Stimulated activated naive CD8-positive, alpha-beta T cell treated with anti-CD3 and anti-CD28 coated beads, Interleukin-15, amount 100 ng/mL, for 72 hours (primary cell): ENCODE data around the gene STRN3.
"Not testable (repeated sequence)": the region's sequence is repeated elsewhere in the genome, so short reads cannot be mapped to it uniquely, and the experiment has no call there.

Experiments
- ATAC-seq: fragments of 150-1000 bp; cut with Tn5 transposase; 2 replicates; pipeline ENCODE4 v1.10.0; 2021; ENCODE audit warnings: mild to moderate bottlenecking, moderate library complexity
- DNase-seq, 2 donors: peaks; one replicate each; pipeline ENCODE4 v3.0.0; 2021 to 2022
- H3K27ac Mint-ChIP-seq, 2 donors: one replicate each; pipeline ENCODE4 v1.8.0; 2022; ENCODE audit warnings: mild to moderate bottlenecking in 2 of 2, mixed read lengths in 2 of 2, moderate library complexity in 2 of 2
- H3K27me3 Mint-ChIP-seq: one replicate; pipeline ENCODE4 v1.8.0; 2022; ENCODE audit warnings: mixed read lengths
- H3K4me1 Mint-ChIP-seq: one replicate; pipeline ENCODE4 v1.8.0; 2022; ENCODE audit warnings: mild to moderate bottlenecking, mixed read lengths
- H3K4me3 Mint-ChIP-seq, 2 donors: one replicate each; pipeline ENCODE4 v1.8.0; 2022; ENCODE audit warnings: mild to moderate bottlenecking in 2 of 2, mixed read lengths in 2 of 2, moderate library complexity in 1 of 2
- H3K9me3 Mint-ChIP-seq, 2 donors: one replicate each; pipeline ENCODE4 v1.8.0; 2022; ENCODE audit warnings: mixed read lengths in 2 of 2

Gene STRN3

DNA sequence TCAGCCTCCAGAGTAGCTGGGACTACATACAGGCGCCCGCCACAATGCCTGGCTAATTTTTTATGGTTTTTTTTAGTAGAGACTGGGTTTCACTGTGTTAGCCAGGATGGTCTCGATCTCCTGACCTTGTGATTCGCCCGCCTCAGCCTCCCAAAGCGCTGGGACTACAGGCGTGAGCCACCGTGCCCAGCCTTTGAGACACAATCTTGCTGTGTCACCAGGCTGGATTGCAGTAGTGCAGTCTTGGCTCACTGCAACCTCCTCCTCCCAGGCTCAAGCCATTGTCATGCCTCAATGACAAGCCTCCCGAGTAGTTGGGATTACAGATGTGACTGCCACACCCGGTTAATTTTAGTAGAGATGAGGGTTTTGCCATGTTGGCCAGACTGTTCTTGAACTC lies 21.3 kb upstream of the STRN3 start:
- Mint-ChIP-seq H3K27me3 (no peaks in the 10 kb centered on the region), H3K27ac (no peak overlapping the region), H3K4me1 (peaks cover 9% of the 10 kb centered on the region), H3K9me3 (no peaks in the 10 kb centered on the region), H3K4me3 (no peak overlapping the region)
- DNase-seq, result no peak
- ATAC-seq, result no peak

DNA sequence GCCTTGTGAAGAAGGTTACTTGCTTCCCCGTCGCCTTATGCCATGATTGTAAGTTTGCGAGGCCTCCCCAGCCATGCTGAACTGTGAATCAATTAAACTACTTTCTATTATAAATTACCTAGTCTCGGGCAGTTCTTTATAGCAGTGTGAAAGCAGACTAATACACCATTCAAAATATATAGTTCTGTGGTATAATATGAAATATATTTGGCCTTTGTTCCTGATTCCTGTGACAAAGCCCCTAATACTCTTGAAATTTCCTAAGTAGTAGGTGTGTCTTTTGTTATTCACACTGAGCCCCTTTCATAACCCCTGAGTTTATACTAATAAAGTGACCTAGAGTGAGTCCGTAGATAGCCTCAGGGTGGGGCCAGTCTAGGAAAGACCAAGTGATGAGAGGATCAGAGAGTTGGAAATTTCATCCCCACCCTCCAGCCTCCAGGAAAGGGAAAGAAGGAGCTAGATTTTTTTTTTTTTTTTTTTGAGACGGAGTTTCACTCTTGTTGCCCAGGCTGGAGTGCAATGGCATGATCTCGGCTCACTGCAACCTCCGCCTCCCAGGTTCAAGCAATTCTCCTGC lies 19.4 kb upstream of the STRN3 start:
- Mint-ChIP-seq H3K9me3 (no peaks in the 10 kb centered on the region), H3K4me1 (peaks cover 9% of the 10 kb centered on the region), H3K27ac (no peak overlapping the region), H3K4me3 (no peak overlapping the region), H3K27me3 (no peaks in the 10 kb centered on the region)
- DNase-seq (no peak), ATAC-seq (no peak)

DNA sequence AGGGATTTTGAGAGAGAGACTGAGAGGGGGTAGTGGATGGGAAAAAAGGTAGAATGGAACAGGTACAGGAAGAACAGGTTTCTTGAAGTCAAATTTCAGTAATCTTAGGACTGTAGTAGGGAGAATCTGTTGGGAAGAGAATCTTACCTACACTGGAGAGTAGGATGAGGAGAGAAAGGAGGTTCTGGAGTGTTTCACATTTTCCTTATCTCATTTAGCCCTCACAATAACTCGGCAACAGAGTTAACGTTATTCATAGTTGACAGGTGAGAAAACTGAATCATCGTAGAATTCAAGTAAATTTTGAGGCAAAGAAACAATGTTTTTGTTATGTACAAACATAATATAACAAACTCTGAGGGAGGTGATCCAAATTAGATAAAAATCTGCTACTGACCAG lies 17.2 kb upstream of the STRN3 start:
- H3K9me3 Mint-ChIP-seq, result no peaks in the 10 kb centered on the region
- H3K27ac Mint-ChIP-seq, result no peak overlapping the region
- DNase-seq, result no peak
- ATAC-seq, result no peak
- H3K4me3 Mint-ChIP-seq, result no peak overlapping the region
- H3K4me1 Mint-ChIP-seq, result peaks cover 13% of the 10 kb centered on the region
- H3K27me3 Mint-ChIP-seq, result no peaks in the 10 kb centered on the region

DNA sequence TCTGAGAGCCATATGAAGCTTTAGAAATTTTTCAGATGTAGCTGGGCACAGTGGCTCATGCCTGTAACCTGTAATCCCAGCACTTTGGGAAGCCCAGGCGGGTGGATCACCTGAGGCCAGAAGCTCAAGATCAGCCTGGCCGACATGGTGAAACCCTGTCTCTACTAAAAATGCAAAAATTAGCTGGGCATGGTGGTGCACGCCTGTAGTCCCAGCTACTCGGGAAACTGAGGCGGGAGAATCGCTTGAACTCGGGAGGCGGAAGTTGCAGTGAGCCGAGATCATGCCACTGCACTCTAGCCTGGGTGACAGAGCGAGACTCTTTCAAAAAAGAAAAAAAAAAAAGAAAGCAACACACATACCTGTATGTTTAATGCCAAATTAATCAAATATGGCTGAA lies 16.7 kb upstream of the STRN3 start:
- H3K4me3 Mint-ChIP-seq, ATAC-seq, H3K9me3 Mint-ChIP-seq, H3K27ac Mint-ChIP-seq, DNase-seq, H3K27me3 Mint-ChIP-seq: not testable (repeated sequence)
- H3K4me1 Mint-ChIP-seq, result peaks cover 18% of the 10 kb centered on the region

DNA sequence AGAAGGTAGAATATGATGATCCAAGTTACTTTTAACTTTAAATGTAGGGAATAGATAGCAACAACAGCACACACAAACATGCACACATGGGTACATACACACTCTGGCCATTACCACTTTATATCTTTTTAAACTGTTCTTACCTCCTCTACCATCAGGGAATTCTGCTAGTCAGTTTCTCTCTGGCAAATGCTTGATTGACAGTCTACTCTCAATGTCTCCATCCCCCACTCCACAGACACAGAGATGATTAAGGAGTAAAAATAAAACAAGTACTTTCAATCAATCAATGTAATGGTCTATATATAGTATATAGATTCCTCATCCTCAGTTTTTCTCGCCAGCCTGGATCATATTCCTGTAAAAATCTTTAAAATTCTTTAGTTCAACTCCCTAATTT lies 16.1 kb upstream of the STRN3 start:
- Mint-ChIP-seq H3K4me1 (peaks cover 15% of the 10 kb centered on the region), H3K27me3 (no peaks in the 10 kb centered on the region), H3K27ac (no peak overlapping the region), H3K4me3 (no peak overlapping the region), H3K9me3 (no peaks in the 10 kb centered on the region)
- DNase-seq (no peak), ATAC-seq (no peak)

DNA sequence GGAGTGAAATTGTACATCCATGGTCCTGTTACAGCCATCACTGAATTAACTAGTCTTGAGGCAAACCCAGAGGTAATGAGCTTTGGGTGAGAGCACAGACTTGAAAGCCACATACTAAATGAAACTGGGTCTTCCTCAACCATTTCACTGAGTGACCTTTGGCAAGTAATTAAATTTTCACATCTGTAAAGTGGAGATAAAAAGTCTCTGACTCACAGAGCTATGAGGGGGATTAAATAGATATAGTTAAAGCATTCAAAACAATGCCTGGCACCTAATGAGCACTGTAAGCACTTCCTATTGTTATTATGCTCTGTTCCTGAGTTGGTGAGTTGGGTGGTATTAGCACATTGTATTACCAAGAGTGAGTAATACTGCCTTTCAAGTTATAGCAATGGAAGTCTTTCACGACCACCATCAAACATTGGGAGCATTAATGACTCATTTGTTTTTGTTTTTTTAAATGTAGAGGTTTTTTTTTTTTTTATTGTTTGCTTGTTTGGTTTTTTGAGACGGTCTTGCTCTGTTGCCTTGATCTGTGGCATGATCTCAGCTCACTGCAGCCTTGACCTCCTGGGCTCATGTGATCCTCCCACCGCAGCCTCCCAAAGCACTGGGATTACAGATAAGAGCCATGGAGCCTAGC lies 12.5 kb upstream of the STRN3 start:
- H3K4me1 Mint-ChIP-seq, result peaks cover 13% of the 10 kb centered on the region

DNA sequence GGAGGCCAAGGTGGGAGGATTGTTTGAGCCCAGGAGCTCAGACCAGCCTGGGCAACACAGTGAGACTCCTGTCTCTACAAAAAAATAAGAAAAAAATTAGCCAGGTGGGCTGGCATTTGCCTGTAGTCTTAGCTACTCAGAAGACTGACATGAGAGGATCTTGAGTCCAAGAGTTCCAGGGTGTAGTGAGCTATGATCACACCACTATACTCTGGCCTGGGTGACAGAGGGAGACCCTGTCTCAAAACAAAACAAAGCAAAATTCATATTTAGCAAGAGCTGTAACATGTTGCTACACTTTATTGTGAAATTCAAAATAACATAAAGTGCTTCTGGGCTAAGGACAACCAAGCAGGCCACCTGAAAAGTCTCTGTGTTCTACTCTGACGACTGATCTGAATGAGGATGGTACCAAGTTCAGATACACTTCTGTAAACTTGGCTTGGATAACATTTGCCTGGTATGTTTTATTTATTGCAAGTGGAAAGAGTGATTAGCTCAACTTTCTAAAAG lies 11.6 kb upstream of the STRN3 start:
- H3K9me3 Mint-ChIP-seq, result no peaks in the 10 kb centered on the region
- no peak overlapping the region for H3K27ac Mint-ChIP-seq

More for the DNA sequence above, 12.5 kb upstream of the STRN3 start:
- Mint-ChIP-seq H3K27ac (no peak overlapping the region), H3K9me3 (no peaks in the 10 kb centered on the region), H3K27me3 (no peaks in the 10 kb centered on the region), H3K4me3 (no peak overlapping the region)
- DNase-seq, result no peak
- ATAC-seq, result no peak

DNA sequence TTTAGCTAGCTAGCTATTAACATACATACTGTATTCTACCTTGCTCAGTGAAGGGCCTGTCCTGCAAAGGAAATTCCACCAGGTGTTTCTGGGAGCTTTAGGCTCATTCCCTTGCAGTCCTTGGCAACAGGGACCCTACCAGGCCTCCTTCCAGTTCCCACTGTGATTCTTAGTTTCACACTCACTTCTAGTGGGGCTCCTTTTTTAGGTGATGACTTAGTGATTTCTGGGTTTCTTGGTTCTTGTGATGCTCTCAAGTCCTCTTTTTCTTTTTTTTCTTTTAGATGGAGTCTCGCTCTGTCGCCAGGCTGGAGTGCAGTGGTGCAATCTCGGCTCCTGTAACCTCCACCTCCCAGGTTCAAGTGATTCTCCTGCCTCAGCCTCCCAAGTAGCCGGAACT lies 10.4 kb upstream of the STRN3 start:
- H3K4me1 Mint-ChIP-seq, result peaks cover 32% of the 10 kb centered on the region
- H3K4me3 Mint-ChIP-seq, result no peak overlapping the region
- H3K27me3 Mint-ChIP-seq, result no peaks in the 10 kb centered on the region
- H3K27ac Mint-ChIP-seq, result no peak overlapping the region
- DNase-seq (no peak), ATAC-seq (no peak)
- no peaks in the 10 kb centered on the region for H3K9me3 Mint-ChIP-seq

More for the DNA sequence above, 11.6 kb upstream of the STRN3 start:
- Mint-ChIP-seq H3K4me1 (peaks cover 22% of the 10 kb centered on the region), H3K4me3 (no peak overlapping the region), H3K27me3 (no peaks in the 10 kb centered on the region)
- no peak for ATAC-seq
- DNase-seq, result no peak

DNA sequence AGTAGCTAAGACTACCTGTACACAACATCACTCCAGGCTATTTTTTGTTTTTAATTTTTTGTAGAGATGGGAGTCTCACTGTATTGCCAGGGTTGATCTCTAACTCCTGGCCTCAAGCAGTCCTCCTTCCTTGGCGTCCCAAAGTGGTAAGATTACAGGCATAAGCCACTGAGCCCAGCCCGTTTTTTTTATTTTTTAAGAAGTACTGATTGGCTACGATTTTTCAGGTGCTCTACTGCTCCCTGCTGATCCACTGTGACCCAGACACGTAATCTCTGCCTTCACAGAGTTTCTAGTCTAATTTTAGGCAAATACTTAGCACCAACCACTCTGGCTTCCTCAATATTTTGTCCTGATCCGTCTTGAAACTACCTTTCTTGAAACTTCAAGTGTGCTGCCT lies 4.3 kb upstream of the STRN3 start:
- no peak for ATAC-seq
- H3K27ac Mint-ChIP-seq, result peak overlapping the region in 1 of 2 donors; percentile 91

DNA sequence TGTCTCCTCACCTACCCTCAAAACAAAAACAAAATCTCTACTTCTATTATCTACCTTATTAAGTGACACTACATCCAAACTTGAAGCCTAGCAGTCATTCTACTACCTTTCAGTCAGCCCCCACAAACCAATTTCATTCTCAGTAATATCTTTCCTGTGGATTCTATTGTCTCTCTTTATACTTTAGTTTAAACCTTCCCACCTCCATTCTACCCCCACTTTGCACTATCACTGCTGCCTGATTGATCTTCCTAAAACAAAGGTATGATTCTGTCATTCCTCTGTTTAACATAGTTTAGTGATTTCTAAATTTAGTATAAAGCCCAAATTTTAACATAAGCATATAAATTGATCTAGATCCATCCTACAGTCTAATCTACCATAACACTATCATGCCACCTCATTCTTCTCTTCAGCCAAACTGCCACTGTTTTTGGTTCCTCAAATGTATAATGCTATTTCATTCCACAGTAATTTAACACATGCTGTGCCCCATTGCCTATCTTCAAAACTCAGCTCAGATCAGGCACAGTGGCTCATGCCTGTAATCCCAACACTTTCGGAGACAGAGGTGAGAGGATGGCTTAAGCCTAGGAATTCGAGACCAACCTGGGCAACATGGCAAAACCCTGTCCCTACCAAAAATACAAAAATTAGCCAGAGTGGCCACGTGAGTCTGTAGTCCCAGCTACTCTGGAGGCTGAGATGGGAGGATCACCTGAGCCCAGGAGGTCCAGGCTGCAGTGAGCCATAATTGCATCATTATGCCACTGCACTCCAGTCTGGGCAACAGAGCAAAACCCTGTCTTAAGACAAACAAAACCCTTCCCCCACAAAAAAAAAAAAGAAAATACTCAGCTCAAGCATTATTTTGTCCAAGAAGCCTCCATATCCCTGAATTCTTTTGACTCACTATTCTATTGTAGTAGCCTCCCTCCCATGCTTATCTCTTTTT lies 3.1 kb upstream of the STRN3 start:
- ATAC-seq (no peak), DNase-seq (peak in 1 of 2 donors; percentile 23)
- Mint-ChIP-seq H3K27ac (peak overlapping the region in 1 of 2 donors; percentile 91), H3K27me3 (no peaks in the 10 kb centered on the region), H3K9me3 (no peaks in the 10 kb centered on the region), H3K4me3 (peak overlapping the region; percentile 56 to 57), H3K4me1 (peaks cover 78% of the 10 kb centered on the region)

More for the DNA sequence above, 4.3 kb upstream of the STRN3 start:
- Mint-ChIP-seq H3K27me3 (no peaks in the 10 kb centered on the region), H3K9me3 (no peaks in the 10 kb centered on the region), H3K4me1 (peaks cover 68% of the 10 kb centered on the region), H3K4me3 (no peak overlapping the region)
- no peak for DNase-seq

DNA sequence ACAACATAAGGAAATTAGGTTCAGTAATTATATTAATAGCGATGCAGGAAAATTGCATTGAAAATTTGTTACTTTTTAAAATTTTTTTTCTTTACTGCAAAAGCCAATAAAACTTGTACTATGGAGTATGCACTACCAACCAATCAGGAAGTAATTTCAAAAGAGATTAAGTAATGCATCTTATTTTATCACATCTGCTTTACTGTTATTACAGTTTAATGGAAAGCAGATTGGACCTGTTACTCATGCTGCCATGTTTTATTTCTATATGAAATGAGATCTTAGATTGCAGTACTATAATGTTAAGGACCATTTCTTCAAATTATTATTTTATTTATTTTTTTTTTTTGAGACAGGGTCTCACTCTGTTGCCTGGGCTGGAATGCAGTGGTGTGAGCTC lies 1.7 kb upstream of the STRN3 start:
- Mint-ChIP-seq H3K4me1 (peaks cover 77% of the 10 kb centered on the region), H3K4me3 (no peak overlapping the region), H3K27ac (no peak overlapping the region), H3K9me3 (no peaks in the 10 kb centered on the region), H3K27me3 (no peaks in the 10 kb centered on the region)
- ATAC-seq, result no peak
- DNase-seq, result no peak

DNA sequence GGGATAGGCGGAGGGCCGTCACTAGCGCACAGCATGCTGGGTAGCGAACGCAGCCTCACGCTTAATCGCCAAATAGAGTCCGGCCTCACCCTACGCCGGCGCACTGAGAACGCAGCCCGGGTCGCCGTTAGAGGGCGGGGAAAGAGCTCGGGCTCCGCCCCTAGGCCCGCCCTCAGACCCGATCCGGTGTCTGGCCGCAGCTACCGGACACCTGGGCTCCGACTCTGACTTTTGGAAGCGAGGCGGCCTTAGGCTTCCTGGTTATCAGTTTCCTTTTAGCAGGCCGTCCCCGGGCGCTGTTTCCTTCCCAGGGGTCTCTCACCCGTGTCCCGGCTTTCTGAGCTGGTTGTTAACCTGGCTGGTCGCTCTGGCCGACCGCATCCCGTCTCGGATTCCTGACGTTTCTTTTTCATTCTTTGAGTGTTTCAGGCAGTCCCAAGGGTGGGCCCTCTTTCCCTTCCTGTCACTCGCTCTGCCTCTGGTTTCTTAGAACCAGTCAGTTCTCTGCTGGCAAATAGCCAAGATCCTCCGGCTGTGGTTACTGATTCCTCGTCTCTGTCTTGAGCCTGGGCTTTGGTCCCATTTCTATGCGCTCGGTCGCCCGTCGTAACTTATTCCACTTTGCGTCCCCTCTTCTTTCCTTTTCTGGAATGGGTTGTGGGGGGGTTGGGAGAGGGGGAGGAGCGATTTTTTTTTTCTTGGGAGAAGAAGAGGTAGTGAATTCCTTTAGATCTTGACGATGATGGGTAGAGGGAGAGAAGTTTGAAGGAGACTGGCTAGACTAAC lies 464 bp upstream of the STRN3 start:
- Mint-ChIP-seq H3K27ac (peak overlapping the region; percentile 96 to 99), H3K4me3 (peak overlapping the region; percentile 96 to 99), H3K9me3 (no peaks in the 10 kb centered on the region), H3K27me3 (no peaks in the 10 kb centered on the region), H3K4me1 (peaks cover 70% of the 10 kb centered on the region)
- peak; percentile 89 to 92 for DNase-seq
- peak; percentile 94 for ATAC-seq

DNA sequence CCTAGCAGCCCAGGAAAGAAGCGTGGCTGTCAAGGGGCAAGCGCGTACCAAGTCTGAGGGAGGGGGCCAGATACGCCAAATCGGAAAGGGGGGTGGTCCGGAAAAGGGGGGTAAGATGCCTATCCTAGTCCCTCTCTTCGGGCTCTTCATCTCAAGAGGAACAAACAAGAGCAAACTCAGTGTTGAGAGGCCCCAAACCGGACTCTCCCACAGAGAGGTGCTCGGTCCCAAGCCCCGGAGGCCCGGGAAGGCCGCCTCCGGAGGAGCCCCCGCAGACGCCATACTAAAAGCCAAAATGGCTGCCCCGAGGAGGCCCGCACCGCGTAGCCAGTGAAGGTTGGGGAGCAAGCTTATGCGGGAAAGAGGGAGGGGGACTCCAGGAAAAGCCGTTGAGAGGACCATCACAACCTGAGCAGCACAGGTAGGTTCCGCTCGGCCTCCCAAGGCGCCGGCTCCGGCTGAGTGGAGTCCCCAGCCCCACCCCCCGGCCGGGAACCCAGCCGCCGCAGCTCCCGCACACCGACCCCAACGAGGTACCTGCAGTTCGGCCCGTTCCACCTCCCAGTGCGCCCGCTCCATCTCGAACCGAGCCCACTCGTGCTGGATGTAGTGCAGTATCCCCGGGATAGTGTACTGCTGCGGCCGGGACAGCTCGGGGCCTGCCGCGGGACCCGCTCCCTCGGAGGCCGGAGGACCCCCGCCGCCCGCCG lies 657 bp downstream of the STRN3 start, which contains the start of gene AP4S1:
Gene AP4S1 (plus strand): TSS at position 283 of the 710 bp plus-strand sequence. CDS start 40,548 bp downstream, outside the sequence.
- Mint-ChIP-seq H3K27ac (peak within 1 kb of the TSS; percentile 96 to 99), H3K9me3 (no peaks in the 10 kb centered on the region), H3K4me3 (peak within 1 kb of the TSS; percentile 96 to 99), H3K27me3 (no peaks in the 10 kb centered on the region), H3K4me1 (peaks cover 59% of the 10 kb centered on the region)
- DNase-seq, result peak; percentile 49 to 57
- ATAC-seq, result peak; percentile 27

DNA sequence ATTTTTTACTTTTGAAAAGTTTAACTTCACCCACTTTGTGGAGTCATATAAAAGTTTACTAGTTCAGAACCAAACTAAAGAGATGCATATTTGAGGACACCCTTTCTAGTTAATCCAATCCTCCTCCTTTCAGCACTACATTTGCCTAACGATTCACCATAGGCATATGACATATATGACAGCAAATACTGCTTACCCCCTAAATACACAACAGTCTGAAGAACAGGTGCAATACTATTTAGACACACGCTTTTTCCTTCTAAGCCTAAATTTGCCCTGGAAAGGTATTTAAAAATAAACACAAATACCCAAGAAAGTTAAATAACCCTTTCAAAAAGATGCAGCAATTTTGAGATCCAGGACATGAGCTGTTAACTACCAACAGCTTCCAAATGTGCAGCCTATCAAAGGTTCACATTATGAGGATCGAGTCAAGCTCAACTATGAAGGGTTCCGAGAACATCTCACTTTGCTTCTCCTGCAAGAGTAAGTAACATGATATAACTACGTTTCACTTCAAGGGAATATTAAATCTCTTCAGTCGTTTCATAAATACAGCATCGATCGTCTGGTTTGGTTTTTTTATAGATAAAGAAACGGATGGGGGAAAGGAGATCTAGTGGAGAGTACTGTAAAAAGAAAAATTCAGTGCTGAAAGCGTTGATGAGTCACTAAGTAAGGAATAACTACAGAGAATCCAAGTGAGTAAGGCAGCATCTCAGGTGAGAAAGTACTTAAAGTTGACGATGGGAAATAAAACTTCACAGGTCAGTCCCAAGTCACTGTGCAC lies 1.4 kb downstream of the STRN3 start:
- Mint-ChIP-seq H3K4me1 (peaks cover 52% of the 10 kb centered on the region), H3K4me3 (peak overlapping the region; percentile 92 to 99), H3K27me3 (no peaks in the 10 kb centered on the region), H3K27ac (peak overlapping the region; percentile 94 to 97), H3K9me3 (no peaks in the 10 kb centered on the region)
- no peak for DNase-seq
- ATAC-seq, result no peak
